WTC11 (cell line): ENCODE data around the gene IPPK. TPM values are rescaled to one million over a fixed set of nuclear protein-coding genes. Genes with fewer than 3 reads are reported as not detected.

Experiments
- ATAC-seq: fragments of 200-7000 bp; cut with Tn5 transposase; 2 replicates; pipeline ENCODE4 v1.10.0; 2021; ENCODE audit warnings: mild to moderate bottlenecking, moderate library complexity
- CTCF ChIA-PET: fragments of 300-600 bp; sonication (Branson Sonifier 250); formaldehyde crosslinking; loops from one replicate; lab custom pipeline; 2021; ENCODE audit warnings: antibody characterized with exemption; lab: Charles Lee
- POLR2A ChIA-PET: fragments of 350-600 bp; sonication (Branson Sonifier 250); formaldehyde crosslinking; loops from one replicate; lab custom pipeline; 2021; ENCODE audit warnings: antibody characterized with exemption; lab: Charles Lee
- DNase-seq: peaks from one replicate; pipeline ENCODE4 v3.0.0; 2021; ENCODE audit warnings: low spot score
- H3K27ac Mint-ChIP-seq: 2 replicates; pipeline ENCODE4 v1.8.0; 2021; ENCODE audit warnings: mixed read lengths
- H3K27me3 Mint-ChIP-seq: 2 replicates; pipeline ENCODE4 v1.8.0; 2021; ENCODE audit warnings: low read depth, mild to moderate bottlenecking, moderate library complexity, mixed read lengths
- H3K36me3 Mint-ChIP-seq: 2 replicates; pipeline ENCODE4 v1.8.0; 2021; ENCODE audit warnings: mixed read lengths
- H3K4me1 Mint-ChIP-seq: 2 replicates; pipeline ENCODE4 v1.8.0; 2022; ENCODE audit warnings: mixed read lengths
- H3K4me3 Mint-ChIP-seq: 2 replicates; pipeline ENCODE4 v1.8.0; 2021; ENCODE audit warnings: mild to moderate bottlenecking, moderate library complexity, mixed read lengths
- H3K9me3 Mint-ChIP-seq: 2 replicates; pipeline ENCODE4 v1.8.0; 2021; ENCODE audit warnings: mixed read lengths
- AR ChIP-seq: fragments of 250-450 bp; sonication (Bioruptor Pico); IDR thresholded peaks from 2 replicates; pipeline ENCODE4 v1.9.0; 2021; ENCODE audit warnings: mild to moderate bottlenecking
- ATF6 ChIP-seq: sonication (generic); formaldehyde crosslinking; IDR thresholded peaks from 2 replicates; pipeline ENCODE4 v1.8.1; 2023; ENCODE audit warnings: mild to moderate bottlenecking, missing genetic modification reagents
- CDX4 ChIP-seq: fragments of 250-450 bp; sonication (Bioruptor Pico); IDR thresholded peaks from 2 replicates; pipeline ENCODE4 v1.9.0; 2021; ENCODE audit warnings: moderate library complexity, mild to moderate bottlenecking, inconsistent platforms, borderline replicate concordance
- CREB1 ChIP-seq: sonication (generic); formaldehyde crosslinking; IDR thresholded peaks from 2 replicates; pipeline ENCODE4 v1.8.0; 2023; ENCODE audit warnings: mild to moderate bottlenecking, missing genetic modification reagents
- CREM ChIP-seq: sonication (generic); formaldehyde crosslinking; IDR thresholded peaks from 2 replicates; pipeline ENCODE4 v1.8.1; 2022; ENCODE audit warnings: mild to moderate bottlenecking, missing genetic modification reagents, moderate library complexity
- E2F5 ChIP-seq: sonication (generic); formaldehyde crosslinking; IDR thresholded peaks from 2 replicates; pipeline ENCODE4 v1.8.1; 2022; ENCODE audit warnings: mild to moderate bottlenecking, moderate library complexity, missing genetic modification reagents
- ERG ChIP-seq: fragments of 250-450 bp; sonication (Bioruptor Pico); IDR thresholded peaks from 2 replicates; pipeline ENCODE4 v1.8.0; 2021; ENCODE audit warnings: mild to moderate bottlenecking
- GABPB1 ChIP-seq: sonication (generic); formaldehyde crosslinking; IDR thresholded peaks from 2 replicates; pipeline ENCODE4 v1.8.1; 2023; ENCODE audit warnings: mild to moderate bottlenecking, missing genetic modification reagents
- GTF2I ChIP-seq: fragments of 250-450 bp; sonication (Bioruptor Pico); conservative IDR thresholded peaks from 2 replicates; pipeline ENCODE4 v1.4.0; 2021; ENCODE audit warnings: mild to moderate bottlenecking
- MAX ChIP-seq: sonication (generic); formaldehyde crosslinking; IDR thresholded peaks from 2 replicates; pipeline ENCODE4 v1.8.0; 2022; ENCODE audit warnings: mild to moderate bottlenecking, missing genetic modification reagents
- MLX ChIP-seq: sonication (generic); formaldehyde crosslinking; IDR thresholded peaks from 2 replicates; pipeline ENCODE4 v1.8.1; 2023; ENCODE audit warnings: mild to moderate bottlenecking, missing genetic modification reagents, moderate library complexity
- PREB ChIP-seq: sonication (generic); formaldehyde crosslinking; IDR thresholded peaks from 2 replicates; pipeline ENCODE4 v1.8.1; 2022; ENCODE audit warnings: mild to moderate bottlenecking, missing genetic modification reagents, moderate library complexity, borderline replicate concordance
- PRRX2 ChIP-seq: fragments of 250-450 bp; sonication (Bioruptor Pico); IDR thresholded peaks from 2 replicates; pipeline ENCODE4 v1.8.0; 2021; ENCODE audit warnings: mild to moderate bottlenecking
- SP1 ChIP-seq: sonication (generic); formaldehyde crosslinking; conservative IDR thresholded peaks from 2 replicates; pipeline ENCODE4 v1.8.1; 2022; ENCODE audit warnings: missing genetic modification reagents
- ZNF281 ChIP-seq: sonication (generic); formaldehyde crosslinking; IDR thresholded peaks from 2 replicates; pipeline ENCODE4 v1.8.0; 2023; ENCODE audit warnings: mild to moderate bottlenecking, missing genetic modification reagents
- ZNF425 ChIP-seq: fragments of 250-450 bp; sonication (Bioruptor Pico); conservative IDR thresholded peaks from 2 replicates; pipeline ENCODE4 v1.9.0; 2021; ENCODE audit warnings: mild to moderate bottlenecking
- ZNF512 ChIP-seq: sonication (generic); formaldehyde crosslinking; IDR thresholded peaks from 2 replicates; pipeline ENCODE4 v1.8.1; 2022; ENCODE audit warnings: missing genetic modification reagents, borderline replicate concordance
- ZNF671 ChIP-seq: fragments of 250-450 bp; sonication (Bioruptor Pico); IDR thresholded peaks from 2 replicates; pipeline ENCODE4 v1.8.0; 2021; ENCODE audit warnings: mild to moderate bottlenecking
- ZSCAN18 ChIP-seq: fragments of 250-450 bp; sonication (Bioruptor Pico); IDR thresholded peaks from 2 replicates; pipeline ENCODE4 v2.1.2; 2022; ENCODE audit warnings: mild to moderate bottlenecking, moderate library complexity
- total RNA-seq: library from RNA; stranded (reverse); gene quantifications from 3 replicates; pipeline ENCODE4 v1.2.3, GENCODE V29; 2021

IPPK gene
- total RNA-seq, 1 experiment from 2014 or later = 8.6 TPM

- POLR2A ChIA-PET = no interaction called here
- Mint-ChIP-seq H3K4me3 (no peak overlapping the region), H3K4me1 (peaks cover 22% of the 10 kb centered on the region), H3K9me3 (no peaks in the 10 kb centered on the region), H3K27me3 (no peaks in the 10 kb centered on the region), H3K36me3 (no peaks in the 10 kb centered on the region), H3K27ac (peak overlapping the region; percentile 55)
- DNase-seq (no peak), ATAC-seq (no peak)
- CTCF ChIA-PET = no interaction called here
- TF ChIP-seq MAX (CRISPR knock-in tag) (no peak), ATF6 (CRISPR knock-in tag) (no peak), ZNF425 (CRISPR knock-in tag) (no peak), SP1 (CRISPR knock-in tag) (no peak), ZSCAN18 (no peak), GTF2I (no peak), PREB (no peak), CREM (CRISPR knock-in tag) (no peak), PRRX2 (no peak), ZNF671 (CRISPR knock-in tag) (no peak), MLX (CRISPR knock-in tag) (no peak), GABPB1 (CRISPR knock-in tag) (no peak), AR (CRISPR knock-in tag) (no peak), ERG (CRISPR knock-in tag) (no peak), E2F5 (CRISPR knock-in tag) (no peak), ZNF281 (CRISPR knock-in tag) (no peak), ZNF512 (CRISPR knock-in tag) (no peak), CREB1 (no peak), CDX4 (CRISPR knock-in tag) (no peak)
These were observed 3.7 kb downstream of the IPPK start for GRCh38 chr9:92666236-92666635.
